Keratinocyte (primary cell): ENCODE results near the gene TWIST1.

Experiments
- CTCF ChIP-seq, 3 experiments: IDR thresholded peaks in 1 of 3; conservative IDR thresholded peaks in 1 of 3; optimal IDR thresholded peaks in 1 of 3; 2 replicates in 2 of 3; 3 replicates in 1 of 3; pipeline versions ENCODE3 to v1.5.1; 2011; ENCODE audit warnings: low read length in 3 of 3, mild to moderate bottlenecking in 3 of 3, moderate library complexity in 2 of 3, control low read depth in 1 of 3, inconsistent platforms in 1 of 3; ENCODE audit not compliant: insufficient read depth in 2 of 3; ENCODE audit errors: extremely low read depth in 1 of 3
- EZH2 ChIP-seq: IDR thresholded peaks from one replicate; pipeline ENCODE4 v1.6.1; 2012; ENCODE audit warnings: inconsistent platforms, mild to moderate bottlenecking, low read length, moderate library complexity

- TF ChIP-seq EZH2 (no peak), CTCF (optimal IDR thresholded peaks at IDR 0.05 in 1 of 3, IDR thresholded peaks at IDR 0.05 in 1 of 3, conservative IDR thresholded peaks at IDR 0.05 in 1 of 3; ENCODE audit: extremely low read depth in 1 of 3, insufficient read depth in 2 of 3, low read length in 3 of 3) (no peak)
These were observed 14.6 kb downstream of the TWIST1 start for GRCh38 chr7:19102884-19103283.
